ENCODE data around the gene RSPH6A. TPM values are rescaled to one million over a fixed set of nuclear protein-coding genes. Genes with fewer than 3 reads are reported as not detected.

Gene RSPH6A
- total RNA-seq, 4 donors from 2014 or later = 0.24 TPM; not detected in 3

GRCh38 chr19:45860359-45861259, 45.5 kb upstream of the RSPH6A start:
- TF ChIP-seq, protein P1, sequence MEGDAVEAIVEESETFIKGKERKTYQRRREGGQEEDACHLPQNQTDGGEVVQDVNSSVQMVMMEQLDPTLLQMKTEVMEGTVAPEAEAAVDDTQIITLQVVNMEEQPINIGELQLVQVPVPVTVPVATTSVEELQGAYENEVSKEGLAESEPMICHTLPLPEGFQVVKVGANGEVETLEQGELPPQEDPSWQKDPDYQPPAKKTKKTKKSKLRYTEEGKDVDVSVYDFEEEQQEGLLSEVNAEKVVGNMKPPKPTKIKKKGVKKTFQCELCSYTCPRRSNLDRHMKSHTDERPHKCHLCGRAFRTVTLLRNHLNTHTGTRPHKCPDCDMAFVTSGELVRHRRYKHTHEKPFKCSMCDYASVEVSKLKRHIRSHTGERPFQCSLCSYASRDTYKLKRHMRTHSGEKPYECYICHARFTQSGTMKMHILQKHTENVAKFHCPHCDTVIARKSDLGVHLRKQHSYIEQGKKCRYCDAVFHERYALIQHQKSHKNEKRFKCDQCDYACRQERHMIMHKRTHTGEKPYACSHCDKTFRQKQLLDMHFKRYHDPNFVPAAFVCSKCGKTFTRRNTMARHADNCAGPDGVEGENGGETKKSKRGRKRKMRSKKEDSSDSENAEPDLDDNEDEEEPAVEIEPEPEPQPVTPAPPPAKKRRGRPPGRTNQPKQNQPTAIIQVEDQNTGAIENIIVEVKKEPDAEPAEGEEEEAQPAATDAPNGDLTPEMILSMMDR (IDR thresholded peaks at IDR 0.05) = no peak
- no peak for ATAC-seq (ENCODE audit: low FRiP score)
- DNase-seq (ENCODE audit: low spot score) = no peak

- peak; percentile 24 for ATAC-seq (ENCODE audit: low FRiP score)
- no peak for DNase-seq (ENCODE audit: low spot score)
- TF ChIP-seq, protein P1 (IDR thresholded peaks at IDR 0.05) = no peak
These were observed 39.2 kb upstream of the RSPH6A start for GRCh38 chr19:45854167-45854778.

- no peak for DNase-seq (ENCODE audit: low spot score)
- no peak for ATAC-seq (ENCODE audit: low FRiP score)
- TF ChIP-seq, protein P1 (IDR thresholded peaks at IDR 0.05) = no peak
These were observed 37.9 kb upstream of the RSPH6A start for GRCh38 chr19:45852983-45853382.

GRCh38 chr19:45852145-45852750, 37.1 kb upstream of the RSPH6A start:
- TF ChIP-seq, protein P1 (IDR thresholded peaks at IDR 0.05) = no peak
- DNase-seq (ENCODE audit: low spot score) (no peak), ATAC-seq (ENCODE audit: low FRiP score) (no peak)

- no peak for ATAC-seq (ENCODE audit: low FRiP score)
- TF ChIP-seq, protein P1 (IDR thresholded peaks at IDR 0.05) = no peak
- DNase-seq (ENCODE audit: low spot score) = no peak
These were observed 33.8 kb upstream of the RSPH6A start for GRCh38 chr19:45848922-45849321.

- ATAC-seq (ENCODE audit: low FRiP score) (no peak), DNase-seq (ENCODE audit: low spot score) (no peak)
These were observed 32.6 kb upstream of the RSPH6A start for GRCh38 chr19:45847663-45848062.

More at GRCh38 chr19:45847663-45848062, 32.6 kb upstream of the RSPH6A start:
- TF ChIP-seq, protein P1 (IDR thresholded peaks at IDR 0.05) = no peak
